ENCODE data around the gene FAM174B.

DNA sequence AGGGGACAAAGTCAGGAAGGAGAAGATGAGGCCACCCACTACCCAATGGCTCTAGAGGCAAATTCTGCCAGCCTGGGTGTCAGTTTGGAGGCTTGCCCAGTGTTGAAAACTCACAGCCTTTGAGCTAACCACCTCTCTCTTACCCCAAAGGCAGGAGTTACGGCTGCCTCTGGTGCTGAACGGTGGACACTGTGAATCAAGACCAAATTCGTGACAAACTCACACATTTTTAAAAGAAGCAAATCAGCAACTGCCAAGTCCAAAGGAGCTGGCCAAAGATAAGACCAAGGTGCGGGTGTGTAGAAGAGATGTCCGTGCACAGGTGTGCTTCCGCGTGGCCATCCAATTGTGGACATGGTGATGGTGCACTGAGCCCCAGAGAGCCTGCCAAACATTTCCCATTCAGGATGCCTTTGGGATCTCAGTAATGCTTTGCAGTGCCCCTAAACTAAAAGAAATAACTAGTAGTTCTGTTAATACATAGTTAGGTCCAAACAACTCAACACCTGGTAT is 74.6 kb downstream of the FAM174B start:
- TF ChIP-seq POLR2AphosphoS5 (IDR thresholded peaks at IDR 0.05; ENCODE audit: low read depth, low read length): no peak
- TF ChIP-seq, protein P1, sequence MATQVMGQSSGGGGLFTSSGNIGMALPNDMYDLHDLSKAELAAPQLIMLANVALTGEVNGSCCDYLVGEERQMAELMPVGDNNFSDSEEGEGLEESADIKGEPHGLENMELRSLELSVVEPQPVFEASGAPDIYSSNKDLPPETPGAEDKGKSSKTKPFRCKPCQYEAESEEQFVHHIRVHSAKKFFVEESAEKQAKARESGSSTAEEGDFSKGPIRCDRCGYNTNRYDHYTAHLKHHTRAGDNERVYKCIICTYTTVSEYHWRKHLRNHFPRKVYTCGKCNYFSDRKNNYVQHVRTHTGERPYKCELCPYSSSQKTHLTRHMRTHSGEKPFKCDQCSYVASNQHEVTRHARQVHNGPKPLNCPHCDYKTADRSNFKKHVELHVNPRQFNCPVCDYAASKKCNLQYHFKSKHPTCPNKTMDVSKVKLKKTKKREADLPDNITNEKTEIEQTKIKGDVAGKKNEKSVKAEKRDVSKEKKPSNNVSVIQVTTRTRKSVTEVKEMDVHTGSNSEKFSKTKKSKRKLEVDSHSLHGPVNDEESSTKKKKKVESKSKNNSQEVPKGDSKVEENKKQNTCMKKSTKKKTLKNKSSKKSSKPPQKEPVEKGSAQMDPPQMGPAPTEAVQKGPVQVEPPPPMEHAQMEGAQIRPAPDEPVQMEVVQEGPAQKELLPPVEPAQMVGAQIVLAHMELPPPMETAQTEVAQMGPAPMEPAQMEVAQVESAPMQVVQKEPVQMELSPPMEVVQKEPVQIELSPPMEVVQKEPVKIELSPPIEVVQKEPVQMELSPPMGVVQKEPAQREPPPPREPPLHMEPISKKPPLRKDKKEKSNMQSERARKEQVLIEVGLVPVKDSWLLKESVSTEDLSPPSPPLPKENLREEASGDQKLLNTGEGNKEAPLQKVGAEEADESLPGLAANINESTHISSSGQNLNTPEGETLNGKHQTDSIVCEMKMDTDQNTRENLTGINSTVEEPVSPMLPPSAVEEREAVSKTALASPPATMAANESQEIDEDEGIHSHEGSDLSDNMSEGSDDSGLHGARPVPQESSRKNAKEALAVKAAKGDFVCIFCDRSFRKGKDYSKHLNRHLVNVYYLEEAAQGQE (IDR thresholded peaks at IDR 0.05; ENCODE audit: insufficient read depth in 1 of 2, low read depth in 2 of 2, low read length in 2 of 2): no peak
